MM.1S (cell line): ENCODE measurements around the gene LARP1.

ENCODE experiments used
- CTCF ChIP-seq: fragments of 300-600 bp; sonication (generic); IDR thresholded peaks from 2 replicates; pipeline ENCODE4 v1.5.1; 2016; ENCODE audit warnings: antibody characterized with exemption, low read length, mixed read lengths
- EZH2 ChIP-seq: fragments of 300-600 bp; sonication (generic); optimal IDR thresholded peaks from 2 replicates; pipeline ENCODE3; 2017; ENCODE audit warnings: low read depth, mild to moderate bottlenecking, antibody characterized with exemption, low read length, mixed read lengths
- EZH2phosphoT487 ChIP-seq: fragments of 300-600 bp; sonication (generic); IDR thresholded peaks from 2 replicates; pipeline ENCODE4 v1.6.1; 2018; ENCODE audit warnings: antibody characterized with exemption, low read length

GRCh38 chr5:154786414-154786813 lies 31.2 kb downstream of the LARP1 start:
- TF ChIP-seq CTCF, result no peak
- TF ChIP-seq EZH2phosphoT487, result no peak
- TF ChIP-seq EZH2, result no peak
